Vagina (tissue), 2 donors: ENCODE results near the gene SELENOS.

Experiments used
- POLR2A ChIP-seq, 2 donors: fragments of 450-650 bp; IDR thresholded peaks; one replicate each; pipeline ENCODE4 v1.6.1; 2017; ENCODE audit warnings: antibody characterized with exemption in 2 of 2, mild to moderate bottlenecking in 2 of 2, moderate library complexity in 2 of 2
- TF ChIP-seq, protein P1 (sequence below), 3 experiments: fragments of 450-650 bp in 2 of 3; fragments of 200-600 bp in 1 of 3; sonication (generic) in 1 of 3; IDR thresholded peaks; one replicate each; pipeline ENCODE4 v1.5.1; 2017 to 2019; ENCODE audit warnings: antibody characterized with exemption in 3 of 3, mild to moderate bottlenecking in 2 of 3, moderate library complexity in 2 of 3

GRCh38 chr15:101286471-101287114 is 9.3 kb upstream of the SELENOS start:
- no peak for TF ChIP-seq POLR2A (IDR thresholded peaks at IDR 0.05)
- TF ChIP-seq, protein P1, sequence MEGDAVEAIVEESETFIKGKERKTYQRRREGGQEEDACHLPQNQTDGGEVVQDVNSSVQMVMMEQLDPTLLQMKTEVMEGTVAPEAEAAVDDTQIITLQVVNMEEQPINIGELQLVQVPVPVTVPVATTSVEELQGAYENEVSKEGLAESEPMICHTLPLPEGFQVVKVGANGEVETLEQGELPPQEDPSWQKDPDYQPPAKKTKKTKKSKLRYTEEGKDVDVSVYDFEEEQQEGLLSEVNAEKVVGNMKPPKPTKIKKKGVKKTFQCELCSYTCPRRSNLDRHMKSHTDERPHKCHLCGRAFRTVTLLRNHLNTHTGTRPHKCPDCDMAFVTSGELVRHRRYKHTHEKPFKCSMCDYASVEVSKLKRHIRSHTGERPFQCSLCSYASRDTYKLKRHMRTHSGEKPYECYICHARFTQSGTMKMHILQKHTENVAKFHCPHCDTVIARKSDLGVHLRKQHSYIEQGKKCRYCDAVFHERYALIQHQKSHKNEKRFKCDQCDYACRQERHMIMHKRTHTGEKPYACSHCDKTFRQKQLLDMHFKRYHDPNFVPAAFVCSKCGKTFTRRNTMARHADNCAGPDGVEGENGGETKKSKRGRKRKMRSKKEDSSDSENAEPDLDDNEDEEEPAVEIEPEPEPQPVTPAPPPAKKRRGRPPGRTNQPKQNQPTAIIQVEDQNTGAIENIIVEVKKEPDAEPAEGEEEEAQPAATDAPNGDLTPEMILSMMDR (IDR thresholded peaks at IDR 0.05), result no peak
